ENCODE measurements around the gene CEND1.

The CEND1 gene

GRCh38 chr11:777288-778255 is 12.3 kb downstream of the CEND1 start, which contains the start of gene GATD1:
GATD1 (minus strand) TSS chr11:777487; CDS start chr11:777462, 25 bp downstream.
- FAIRE-seq = no peak

- FAIRE-seq = no peak
Measured at GRCh38 chr11:776561-777287, 13.2 kb downstream of the CEND1 start.

GRCh38 chr11:776263-776560 is 13.7 kb downstream of the CEND1 start:
- FAIRE-seq = no peak

- FAIRE-seq = no peak
Measured at GRCh38 chr11:774873-775592, 14.9 kb downstream of the CEND1 start.

- no peak for FAIRE-seq
Measured at GRCh38 chr11:773830-774229, 16.1 kb downstream of the CEND1 start.

- FAIRE-seq = no peak
Measured at GRCh38 chr11:773425-773824, 16.5 kb downstream of the CEND1 start.

GRCh38 chr11:772429-773390 is 17.2 kb downstream of the CEND1 start:
- FAIRE-seq = no peak

GRCh38 chr11:771617-772204 is 18.2 kb downstream of the CEND1 start:
- FAIRE-seq = no peak

- no peak for FAIRE-seq
Measured at GRCh38 chr11:770642-771616, 19.0 kb downstream of the CEND1 start.

GRCh38 chr11:769887-770641 is 19.8 kb downstream of the CEND1 start:
- FAIRE-seq = no peak

- no peak for FAIRE-seq
Measured at GRCh38 chr11:767238-767637, 22.7 kb downstream of the CEND1 start.

- FAIRE-seq = no peak
Measured at GRCh38 chr11:766936-767210, 23.0 kb downstream of the CEND1 start.

GRCh38 chr11:766106-766935 is 23.6 kb downstream of the CEND1 start:
- FAIRE-seq = no peak

- no peak for FAIRE-seq
Measured at GRCh38 chr11:765802-766091, 24.1 kb downstream of the CEND1 start.

- no peak for FAIRE-seq
Measured at GRCh38 chr11:765025-765801, 24.7 kb downstream of the CEND1 start.

GRCh38 chr11:764322-765024 is 25.4 kb downstream of the CEND1 start:
- no peak for FAIRE-seq

- FAIRE-seq = no peak
Measured at GRCh38 chr11:763549-764321, 26.2 kb downstream of the CEND1 start.

Data from colon (tissue), 2 donors.